ENCODE results near the gene VSIG8. TPM values are rescaled to one million over a fixed set of nuclear protein-coding genes. Genes with fewer than 3 reads are reported as not detected.

VSIG8 gene
- total RNA-seq, 4 donors from 2014 or later = 18.1 to 62.2 (median 25.7) TPM

GRCh38 chr1:159883134-159883533 lies 20.7 kb upstream of the VSIG8 start:
- 70% methylated on average over 4 of the region's 4 CpGs for WGBS
- Histone ChIP-seq H3K36me3 (no peaks in the 10 kb centered on the region), H3K27me3 (no peaks in the 10 kb centered on the region), H3K4me1 (peaks cover 16% of the 10 kb centered on the region), H3K27ac (no peak overlapping the region), H3K9me3 (no peaks in the 10 kb centered on the region), H3K4me3 (no peak overlapping the region)
- TF ChIP-seq EP300 (IDR thresholded peaks at IDR 0.05) (no peak), CTCF (IDR thresholded peaks at IDR 0.05) (no peak), POLR2AphosphoS5 (IDR thresholded peaks at IDR 0.05) (no peak), POLR2A (IDR thresholded peaks at IDR 0.05) (no peak)
- DNase-seq (ENCODE audit: low spot score in 2 of 2) = no peak

GRCh38 chr1:159882527-159882862 lies 20.0 kb upstream of the VSIG8 start:
- TF ChIP-seq EP300 (IDR thresholded peaks at IDR 0.05) (no peak), CTCF (IDR thresholded peaks at IDR 0.05) (no peak), POLR2A (IDR thresholded peaks at IDR 0.05) (no peak), POLR2AphosphoS5 (IDR thresholded peaks at IDR 0.05) (no peak)
- Histone ChIP-seq H3K27me3 (no peaks in the 10 kb centered on the region), H3K9me3 (no peaks in the 10 kb centered on the region), H3K36me3 (no peaks in the 10 kb centered on the region), H3K4me3 (no peak overlapping the region), H3K4me1 (peaks cover 16% of the 10 kb centered on the region), H3K27ac (peak overlapping the region; percentile 24)
- WGBS = 80% methylated on average over 2 of the region's 2 CpGs
- DNase-seq (ENCODE audit: low spot score in 2 of 2) = no peak

- TF ChIP-seq CTCF (IDR thresholded peaks at IDR 0.05) (no peak), POLR2AphosphoS5 (IDR thresholded peaks at IDR 0.05) (peak in 1 of 3 donors; percentile 67), EP300 (IDR thresholded peaks at IDR 0.05) (no peak), POLR2A (IDR thresholded peaks at IDR 0.05) (no peak)
- H3K27ac ChIP-seq = peak overlapping the region; percentile 24
- peak; percentile 91 to 92 for DNase-seq (ENCODE audit: low spot score in 2 of 2)
- H3K4me1 ChIP-seq = peaks cover 16% of the 10 kb centered on the region
- no peak overlapping the region for H3K4me3 ChIP-seq
- H3K27me3 ChIP-seq = no peaks in the 10 kb centered on the region
- WGBS = 47% methylated on average over 6 of the region's 6 CpGs
- H3K9me3 ChIP-seq = no peaks in the 10 kb centered on the region
- no peaks in the 10 kb centered on the region for H3K36me3 ChIP-seq
Observed at GRCh38 chr1:159881622-159882526, 19.4 kb upstream of the VSIG8 start.

GRCh38 chr1:159880430-159880829 lies 18.0 kb upstream of the VSIG8 start:
- Histone ChIP-seq H3K4me1 (peaks cover 16% of the 10 kb centered on the region), H3K4me3 (no peak overlapping the region), H3K36me3 (no peaks in the 10 kb centered on the region), H3K27ac (no peak overlapping the region), H3K27me3 (no peaks in the 10 kb centered on the region), H3K9me3 (no peaks in the 10 kb centered on the region)
- no peak for DNase-seq (ENCODE audit: low spot score in 2 of 2)
- 72% methylated on average over 3 of the region's 3 CpGs for WGBS
- TF ChIP-seq POLR2AphosphoS5 (IDR thresholded peaks at IDR 0.05) = no peak
- no peak for TF ChIP-seq EP300 (IDR thresholded peaks at IDR 0.05)
- TF ChIP-seq POLR2A (IDR thresholded peaks at IDR 0.05) = no peak
- no peak for TF ChIP-seq CTCF (IDR thresholded peaks at IDR 0.05)

GRCh38 chr1:159879977-159880376 lies 17.5 kb upstream of the VSIG8 start:
- Histone ChIP-seq H3K27ac (no peak overlapping the region), H3K27me3 (no peaks in the 10 kb centered on the region)
- 65% methylated on average over 4 of the region's 4 CpGs for WGBS

More at GRCh38 chr1:159879977-159880376, 17.5 kb upstream of the VSIG8 start:
- H3K36me3 ChIP-seq = no peaks in the 10 kb centered on the region
- no peak for DNase-seq (ENCODE audit: low spot score in 2 of 2)
- H3K4me1 ChIP-seq = peaks cover 16% of the 10 kb centered on the region
- H3K9me3 ChIP-seq = no peaks in the 10 kb centered on the region
- no peak for TF ChIP-seq POLR2A (IDR thresholded peaks at IDR 0.05)
- no peak overlapping the region for H3K4me3 ChIP-seq

Data from suprapubic skin (tissue), 4 donors.